Stimulated activated naive CD8-positive, alpha-beta T cell treated with anti-CD3 and anti-CD28 coated beads, Interleukin-15, Interleukin-2, amounts not matched to agents 100 U/mL and 50 U/mL, for 24 hours (primary cell): ENCODE measurements around the gene CHD6.

Experiments used
- ATAC-seq: fragments of 150-1000 bp; cut with Tn5 transposase; one replicate; pipeline ENCODE4 v1.10.0; 2021
- DNase-seq: peaks from one replicate; pipeline ENCODE4 v3.0.0; 2021

CHD6 gene

DNA sequence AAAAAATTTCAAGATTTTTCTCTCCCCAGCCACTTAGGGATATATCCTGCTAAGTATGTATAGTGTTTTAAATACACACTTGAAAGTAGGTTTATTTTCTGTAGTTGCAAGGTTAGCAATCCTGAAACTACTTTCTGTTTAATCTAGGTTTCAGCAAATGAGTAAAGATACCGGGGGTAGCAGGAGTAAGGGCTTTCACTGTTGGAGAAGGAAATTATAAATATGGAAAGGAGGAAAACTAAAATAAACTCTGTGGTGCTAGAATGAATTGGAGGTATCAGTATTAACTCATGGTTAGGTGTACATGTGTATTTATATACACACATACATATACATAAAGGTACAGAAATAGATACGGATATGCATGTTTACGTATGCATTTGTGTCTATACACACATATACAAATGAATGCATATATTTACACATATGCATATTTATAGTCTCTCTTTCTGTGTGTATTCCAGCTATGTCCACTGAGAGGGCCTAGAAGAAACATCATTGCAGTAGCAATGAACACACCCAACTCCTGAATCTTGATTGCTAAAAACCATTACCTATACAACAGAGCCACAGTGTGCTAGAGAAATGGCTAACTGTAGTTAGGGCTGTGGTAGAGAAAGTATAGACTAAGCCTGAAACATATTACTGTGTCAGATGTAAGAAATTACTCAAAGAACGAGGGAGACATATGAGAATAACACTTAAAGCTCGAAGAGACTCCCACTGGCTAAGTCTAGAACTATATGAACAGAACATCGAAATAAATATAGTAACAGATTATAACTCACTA, 155.6 kb downstream of the CHD6 start:
- DNase-seq: no peak
- no peak for ATAC-seq

DNA sequence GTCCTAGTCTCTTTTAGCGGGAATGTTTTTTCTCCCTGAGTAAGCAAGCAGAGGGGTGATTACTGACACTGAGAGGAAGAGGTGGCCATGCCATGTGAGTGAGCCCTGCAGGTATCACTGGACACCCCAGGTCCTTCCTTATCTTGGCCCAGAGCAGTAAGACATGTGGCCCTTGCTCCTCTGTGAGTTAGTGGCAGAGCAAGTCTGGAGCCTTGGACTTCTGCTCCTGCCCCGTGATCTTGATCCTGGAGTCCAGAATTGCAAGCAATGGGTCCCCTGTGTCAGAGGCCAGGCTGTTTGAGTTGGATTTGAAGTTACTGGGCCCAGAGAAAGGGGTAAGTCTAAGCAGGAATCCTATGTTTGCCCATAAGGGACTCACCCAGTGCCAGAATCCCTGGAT, 159.4 kb downstream of the CHD6 start:
- ATAC-seq (no peak), DNase-seq (no peak)

DNA sequence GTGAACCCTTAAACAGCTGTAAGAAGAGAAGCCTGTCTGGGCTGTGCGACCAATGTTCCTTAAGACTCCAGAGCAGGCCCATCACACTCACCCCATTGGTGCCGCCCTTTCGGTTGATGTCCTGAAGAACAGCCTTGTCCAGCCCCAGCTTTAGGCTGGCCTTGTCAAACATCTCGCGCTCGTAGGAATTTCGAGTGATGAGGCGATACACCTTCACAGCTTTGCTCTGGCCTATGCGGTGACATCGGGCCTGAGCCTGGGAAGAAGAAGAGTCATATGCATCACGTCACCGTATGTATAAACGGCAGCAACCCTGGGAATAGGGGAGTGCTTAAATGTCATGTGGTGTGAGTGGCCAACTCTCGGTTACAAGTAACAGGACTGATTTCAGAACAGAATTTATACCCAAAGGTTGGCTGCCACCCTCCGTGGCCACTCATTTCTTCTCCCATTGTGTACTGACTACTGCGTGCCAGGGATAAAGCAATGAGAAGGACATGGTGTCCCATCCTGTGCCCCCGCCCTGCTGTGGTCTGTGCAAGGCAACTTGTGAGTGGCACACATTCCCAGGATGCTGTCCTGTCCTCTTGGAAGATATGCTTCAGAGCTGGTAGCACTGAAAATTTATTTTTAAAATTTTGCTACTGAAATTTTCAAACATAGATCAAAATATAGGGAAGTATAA, 160.9 kb downstream of the CHD6 start:
- DNase-seq (no peak), ATAC-seq (no peak)

DNA sequence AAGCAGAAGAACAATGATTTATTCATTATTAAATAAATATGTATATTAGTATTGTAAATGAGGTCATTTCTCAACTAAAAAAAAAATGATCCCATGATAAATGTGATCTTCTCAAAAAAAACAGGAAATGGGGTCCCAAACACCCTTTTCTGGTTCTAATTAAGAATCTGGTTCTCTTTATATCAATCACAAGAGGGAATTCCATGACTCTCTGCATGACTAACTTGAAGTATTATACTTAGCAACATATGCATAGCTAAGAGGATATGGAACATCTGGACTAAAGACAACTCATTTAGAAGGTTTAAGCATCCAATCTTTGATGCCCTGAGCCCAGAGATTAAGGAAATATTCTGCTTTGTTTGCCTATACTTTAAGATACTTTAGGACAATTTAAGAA, 161.8 kb downstream of the CHD6 start:
- ATAC-seq (no peak), DNase-seq (no peak)

DNA sequence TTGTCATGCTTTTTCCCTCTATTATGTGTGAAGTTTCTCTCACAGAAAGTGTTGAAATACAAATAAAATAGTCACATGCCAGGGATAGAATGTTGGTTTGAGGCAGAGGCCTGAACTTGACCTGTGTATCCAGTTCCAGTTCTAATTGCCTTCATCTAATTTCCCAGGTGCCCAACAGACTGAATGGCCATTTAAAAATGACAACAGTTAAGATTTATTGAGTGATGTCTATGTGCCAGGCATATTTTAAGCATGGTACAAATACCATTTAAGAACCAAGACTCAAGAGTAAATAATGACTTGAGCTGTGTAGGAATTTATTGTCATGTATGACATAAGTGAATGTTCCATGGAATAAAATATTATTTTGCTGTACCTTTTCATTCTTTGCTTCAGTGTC, 163.9 kb downstream of the CHD6 start:
- ATAC-seq (no peak), DNase-seq (no peak)

DNA sequence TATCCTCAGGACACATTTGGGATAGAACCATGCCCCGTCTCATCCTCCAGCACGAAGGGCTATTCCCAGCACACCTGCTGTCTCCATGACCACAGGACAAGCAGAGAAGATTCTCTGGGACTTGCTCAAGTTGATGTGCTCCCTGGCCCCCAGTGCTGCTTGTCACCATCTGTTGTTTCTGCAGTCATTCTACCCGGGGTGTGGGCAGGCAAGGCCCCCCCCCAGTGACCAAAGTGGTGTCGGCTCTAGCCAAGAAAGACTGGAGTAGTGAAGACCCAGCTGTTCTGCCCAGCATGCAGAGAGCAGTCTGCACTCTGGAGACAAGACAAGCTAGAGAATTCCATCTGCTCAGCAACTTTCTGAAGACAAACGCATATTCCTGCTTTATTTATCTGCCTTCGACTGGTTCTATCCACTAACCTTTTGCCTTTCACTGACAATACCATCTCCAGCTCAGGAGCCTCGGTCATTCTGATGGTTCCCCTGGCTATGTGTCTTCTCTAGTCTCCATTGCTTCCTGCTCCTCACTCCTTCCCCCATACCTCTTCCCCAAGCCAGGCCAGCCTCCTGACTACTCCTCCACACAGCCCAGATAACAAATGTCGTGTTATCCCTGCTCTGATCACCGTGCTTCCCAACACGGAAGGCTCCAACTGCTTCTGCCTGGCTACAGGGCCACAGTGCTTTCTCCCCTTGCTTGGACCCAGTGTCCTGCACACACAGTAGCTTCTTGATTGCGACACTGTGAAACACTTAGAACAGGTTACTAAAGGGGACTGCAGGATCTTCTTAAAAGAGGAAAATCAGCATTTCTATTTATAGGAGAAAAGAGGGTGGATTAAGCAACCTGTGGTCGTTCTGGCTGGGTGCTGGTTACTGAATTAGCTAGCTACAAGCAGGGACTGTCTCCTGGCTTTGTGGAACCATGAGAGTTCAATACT, 164.9 kb downstream of the CHD6 start:
- no peak for ATAC-seq
- no peak for DNase-seq

DNA sequence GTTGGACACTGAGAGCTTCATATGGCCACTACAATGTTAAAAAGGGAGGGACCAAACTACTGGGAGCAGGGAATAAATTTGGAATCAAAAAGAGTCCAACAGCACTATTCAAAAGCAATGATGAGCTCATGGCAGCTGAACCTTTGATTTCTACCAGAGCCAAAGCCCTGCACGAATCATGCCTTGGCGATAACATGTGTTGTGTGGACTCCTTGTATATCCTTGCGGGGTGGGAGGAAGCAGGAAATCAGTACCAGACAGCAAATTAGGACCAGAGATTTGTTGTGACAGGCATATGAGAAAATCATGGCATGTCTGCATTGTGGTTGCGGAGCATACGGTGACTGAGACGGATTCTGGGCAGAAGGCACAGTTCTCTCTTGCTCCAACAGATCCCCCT, 166.0 kb downstream of the CHD6 start:
- ATAC-seq: no peak
- no peak for DNase-seq

DNA sequence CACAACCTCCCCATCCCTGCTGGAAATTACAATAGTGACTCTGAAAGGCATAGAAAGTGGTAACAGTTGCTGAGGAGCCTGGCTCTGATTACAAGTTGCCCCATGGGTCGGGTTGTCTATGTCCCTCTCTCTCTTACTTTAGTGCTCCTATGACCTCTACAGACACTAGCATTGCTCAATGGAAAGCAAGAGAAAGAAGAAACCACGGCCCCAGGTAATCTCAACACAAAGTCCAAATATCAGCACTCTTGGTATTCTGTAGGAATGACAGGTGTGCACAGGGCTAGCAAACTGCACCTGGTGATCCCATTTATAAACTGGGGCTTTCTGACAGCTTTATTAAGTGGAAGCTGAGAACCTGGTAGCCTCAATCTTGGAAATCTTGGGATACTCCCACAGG, 171.2 kb downstream of the CHD6 start:
- ATAC-seq (no peak), DNase-seq (no peak)

DNA sequence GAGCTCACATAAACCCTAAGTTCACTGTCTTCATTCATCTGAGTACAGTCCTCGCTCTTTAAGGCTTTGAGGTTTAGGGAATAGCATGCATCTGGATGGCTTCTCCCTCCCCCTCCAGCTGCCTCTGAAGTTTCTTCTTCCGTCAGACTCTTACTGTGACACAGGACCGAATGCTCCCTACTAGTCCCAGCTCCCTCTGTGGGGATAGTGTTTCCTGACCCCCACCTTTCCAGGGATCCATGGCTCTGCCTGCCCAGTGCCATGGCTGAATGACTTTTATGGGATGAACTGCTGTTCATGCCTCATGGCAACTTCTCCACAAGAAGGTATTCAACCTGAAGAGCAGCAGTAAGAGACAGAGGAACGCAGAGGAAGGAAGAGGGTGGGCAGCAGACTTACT, 171.7 kb downstream of the CHD6 start:
- DNase-seq (no peak), ATAC-seq (no peak)

DNA sequence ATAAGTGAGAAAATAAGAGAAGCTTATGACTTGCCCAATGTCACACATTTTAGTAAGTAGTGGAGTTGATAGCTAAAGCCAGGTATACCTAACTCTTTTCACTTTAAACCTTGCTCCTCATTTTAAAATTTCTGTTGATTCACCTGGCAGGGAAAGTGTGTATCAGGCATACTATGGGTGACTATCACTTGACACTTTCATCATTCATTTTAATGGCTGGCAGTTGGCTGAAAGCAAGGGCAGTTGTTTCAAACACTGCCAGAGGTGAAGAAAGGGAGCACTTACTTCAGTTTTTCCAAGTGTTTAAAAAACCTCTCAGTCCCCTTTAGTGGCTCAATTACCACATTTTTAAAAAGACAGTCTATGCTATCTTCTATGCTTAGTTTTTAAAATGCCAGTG, 173.4 kb downstream of the CHD6 start:
- no peak for DNase-seq
- no peak for ATAC-seq

DNA sequence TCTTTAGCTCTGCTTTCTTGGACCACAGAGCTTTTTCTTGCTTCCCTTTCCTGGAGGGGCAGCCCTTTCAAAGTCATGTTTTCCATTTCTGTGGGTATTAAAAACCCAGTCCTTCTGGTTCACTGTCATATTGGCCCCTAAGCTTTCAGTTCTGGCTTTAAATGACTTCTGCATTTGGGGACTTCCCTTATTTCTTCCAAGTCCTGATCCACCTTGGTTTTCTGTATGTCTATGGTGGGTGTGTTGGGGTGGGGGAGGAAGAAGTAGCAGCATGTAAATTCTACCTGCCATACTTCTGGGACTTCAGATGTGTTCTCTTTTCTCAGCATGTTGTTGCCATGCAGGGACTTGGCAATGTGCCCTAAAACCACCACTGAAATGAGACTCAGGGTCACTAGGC, 174.5 kb downstream of the CHD6 start:
- DNase-seq (no peak), ATAC-seq (peak; percentile 49)

DNA sequence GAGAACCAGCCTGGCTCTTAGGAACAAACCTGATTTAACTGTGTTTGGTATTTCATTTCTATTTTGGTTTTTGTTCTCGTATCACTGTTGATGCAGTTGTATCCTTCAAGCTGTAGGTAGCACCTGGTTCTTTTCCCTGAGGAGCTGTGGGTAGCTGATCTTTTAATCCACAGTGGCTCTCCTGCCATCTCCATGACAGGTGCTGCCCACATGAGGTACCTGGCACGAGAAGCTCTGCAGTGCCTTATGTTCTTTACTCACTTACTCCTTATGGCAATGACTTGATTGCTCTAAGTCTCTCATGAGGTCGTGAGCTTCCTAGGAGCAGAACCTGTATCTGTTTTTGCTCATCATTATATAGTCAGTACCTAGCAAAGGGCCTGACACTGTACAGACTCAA, 177.3 kb downstream of the CHD6 start:
- DNase-seq: no peak
- ATAC-seq: no peak

DNA sequence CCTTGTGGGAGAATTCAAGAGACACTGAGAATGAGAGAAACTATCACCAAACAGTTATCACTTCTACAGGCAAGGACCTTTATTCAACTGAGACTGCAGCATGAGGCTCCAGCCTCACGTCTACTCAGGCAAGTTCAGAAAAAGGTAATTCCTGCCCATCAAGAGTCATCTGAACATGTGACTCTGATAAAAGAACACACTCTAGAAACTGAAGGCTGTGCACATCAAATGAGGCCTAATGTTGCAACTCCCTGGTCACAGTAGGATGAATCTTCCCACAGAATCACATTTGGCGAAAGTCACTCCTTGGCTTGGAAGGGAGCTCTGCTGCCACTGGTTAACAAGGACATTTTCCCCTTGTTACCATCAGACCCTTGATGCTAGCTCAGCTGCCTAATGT, 180.3 kb downstream of the CHD6 start:
- ATAC-seq: no peak
- no peak for DNase-seq

DNA sequence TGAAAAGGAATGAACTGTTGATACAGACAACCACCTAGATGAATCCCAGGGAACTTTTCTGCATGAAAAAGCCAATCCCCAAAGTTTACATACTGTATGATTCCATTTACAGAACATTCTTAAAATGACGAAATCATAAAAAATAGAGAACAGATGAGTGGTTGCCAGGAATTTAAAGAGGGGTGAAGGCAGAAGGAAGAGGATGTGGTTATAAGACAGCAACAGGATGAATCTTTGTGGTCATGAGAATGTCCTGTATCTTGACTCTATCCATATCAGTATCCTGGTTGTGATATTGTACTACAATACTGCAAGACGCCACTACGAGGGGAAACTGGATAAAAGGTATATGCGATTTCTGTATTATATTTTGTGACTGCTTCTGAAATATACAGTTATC, 181.5 kb downstream of the CHD6 start:
- ATAC-seq (no peak), DNase-seq (no peak)

DNA sequence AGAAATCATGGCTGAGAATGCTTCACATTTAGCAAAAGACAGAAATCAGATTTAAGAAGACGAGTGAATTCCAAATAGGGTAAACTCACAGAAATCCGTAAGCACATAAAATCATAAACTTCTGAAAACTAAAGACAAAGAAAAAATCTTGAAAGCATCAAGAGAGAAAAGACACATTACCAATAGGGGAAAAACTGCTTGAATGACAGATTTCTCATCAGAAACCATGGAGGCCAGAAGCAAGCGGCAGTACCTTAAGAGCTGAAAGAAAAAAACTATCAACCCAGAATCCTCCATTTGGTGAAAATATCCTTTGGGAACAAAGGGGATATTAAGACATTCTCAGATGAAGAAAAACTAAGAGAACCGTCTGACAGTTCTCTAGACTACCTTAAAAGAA, 185.0 kb downstream of the CHD6 start:
- ATAC-seq (no peak), DNase-seq (no peak)

DNA sequence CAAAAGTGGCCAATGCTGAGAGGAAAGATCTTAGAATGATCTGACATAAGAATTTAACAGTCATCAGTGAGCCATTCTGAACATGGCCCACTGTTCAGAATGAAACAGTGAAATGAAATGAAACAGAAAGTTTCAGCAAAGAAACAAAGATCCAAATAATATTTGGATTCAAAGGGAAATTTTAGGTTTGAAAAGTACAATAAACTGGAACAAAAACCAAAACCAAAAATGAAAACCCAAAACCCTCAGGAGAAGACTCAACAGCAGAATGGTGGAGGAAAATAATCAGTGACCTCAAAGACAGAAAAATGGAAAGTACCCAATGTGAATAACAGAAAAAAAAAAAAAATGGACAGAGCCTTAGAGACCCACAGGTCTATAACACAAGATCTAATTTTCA, 185.4 kb downstream of the CHD6 start:
- peak; percentile 62 for ATAC-seq

DNA sequence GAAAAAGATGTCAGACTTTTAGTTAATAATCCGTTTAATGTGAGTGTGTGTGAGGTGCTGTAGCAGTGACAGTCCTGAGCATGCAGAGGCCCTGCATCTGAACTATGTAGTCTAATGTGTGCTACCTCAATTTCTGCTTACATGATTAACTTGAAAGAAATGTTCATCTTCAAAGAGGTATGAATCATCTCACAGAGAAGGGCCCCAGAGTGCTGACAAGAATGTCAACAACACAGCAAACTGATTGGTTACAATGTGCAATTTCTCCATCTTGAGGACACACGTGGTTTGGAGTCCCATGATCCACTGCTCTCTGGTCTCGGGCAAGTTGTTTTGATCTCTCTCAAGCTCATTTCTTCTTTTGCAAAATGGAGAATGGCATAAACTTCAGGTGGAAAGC, 189.9 kb downstream of the CHD6 start:
- ATAC-seq (peak; percentile 74), DNase-seq (peak; percentile 7)

More for the DNA sequence above, 185.4 kb downstream of the CHD6 start:
- DNase-seq: no peak

DNA sequence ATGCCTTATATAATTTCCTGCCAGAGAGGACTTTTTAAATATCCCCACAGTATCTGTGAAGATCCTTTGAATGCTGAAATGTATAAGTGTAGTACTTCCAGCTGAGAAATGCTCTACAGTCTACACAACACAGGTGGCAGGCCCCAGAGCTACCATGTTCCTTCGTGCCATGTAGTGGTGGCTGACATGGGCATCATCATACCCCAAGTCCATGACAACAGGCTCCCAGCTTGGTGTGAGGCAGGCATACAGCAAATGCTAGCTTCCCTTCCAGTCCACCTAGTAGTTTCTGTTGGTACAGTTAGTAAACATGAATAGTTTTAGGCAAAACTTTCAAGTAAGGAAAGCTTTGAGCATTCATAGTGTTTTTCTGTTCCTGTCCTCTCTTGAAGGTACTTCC, 190.3 kb downstream of the CHD6 start:
- DNase-seq: no peak
- ATAC-seq: no peak

DNA sequence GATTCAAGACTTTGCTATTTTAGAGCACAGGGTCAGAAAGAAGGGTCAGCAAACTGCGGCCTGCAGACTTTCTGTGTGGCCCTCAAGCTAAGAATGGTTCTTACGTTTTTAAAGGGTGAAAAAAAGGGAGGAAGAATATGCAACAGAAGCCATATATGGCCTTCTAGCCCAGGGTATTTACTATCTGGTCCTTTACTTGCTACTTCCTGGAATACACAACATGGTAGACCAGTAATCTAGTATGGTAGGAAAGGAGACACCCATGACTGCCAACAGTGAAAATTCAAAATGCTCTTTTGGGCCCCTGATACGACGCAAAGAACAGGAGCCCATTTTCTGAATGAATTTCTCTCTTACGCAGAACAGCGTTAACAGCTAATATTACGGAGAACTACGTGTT, 191.2 kb downstream of the CHD6 start:
- DNase-seq (no peak), ATAC-seq (no peak)

DNA sequence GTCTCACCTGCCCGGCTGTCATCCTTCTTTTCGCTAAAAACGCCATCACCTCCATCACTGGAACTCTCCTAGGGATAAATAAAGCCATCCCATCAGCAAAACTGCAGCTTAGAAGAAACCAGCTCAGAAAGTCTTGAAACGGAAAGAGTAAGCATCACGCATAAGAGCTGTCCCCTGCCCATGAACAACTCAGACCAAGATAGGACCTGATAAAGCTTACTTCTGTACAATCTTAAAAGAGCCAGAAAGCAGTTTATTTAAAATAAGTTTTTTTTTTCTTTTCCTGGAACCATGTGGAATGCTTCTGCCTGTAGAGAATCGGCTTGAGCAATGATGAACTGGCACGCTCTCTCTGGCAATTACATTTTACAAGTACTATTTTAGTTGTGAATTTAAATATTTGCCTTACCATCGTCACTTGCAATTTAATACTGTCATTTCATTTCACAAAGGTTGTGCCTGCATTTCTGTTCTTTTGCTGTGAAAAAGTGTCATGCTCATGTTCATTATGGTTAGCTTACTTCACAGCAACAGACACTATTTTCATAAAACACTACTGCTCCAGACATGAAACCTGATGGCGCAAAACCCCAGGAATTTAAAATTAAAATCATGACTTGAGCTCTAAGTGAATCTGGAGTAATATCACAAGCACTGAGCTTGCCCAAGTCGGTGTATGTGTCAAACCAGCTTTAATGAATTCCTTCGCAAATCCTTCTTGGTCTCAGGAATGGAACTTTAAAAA, 191.9 kb downstream of the CHD6 start:
- ATAC-seq (no peak), DNase-seq (no peak)

DNA sequence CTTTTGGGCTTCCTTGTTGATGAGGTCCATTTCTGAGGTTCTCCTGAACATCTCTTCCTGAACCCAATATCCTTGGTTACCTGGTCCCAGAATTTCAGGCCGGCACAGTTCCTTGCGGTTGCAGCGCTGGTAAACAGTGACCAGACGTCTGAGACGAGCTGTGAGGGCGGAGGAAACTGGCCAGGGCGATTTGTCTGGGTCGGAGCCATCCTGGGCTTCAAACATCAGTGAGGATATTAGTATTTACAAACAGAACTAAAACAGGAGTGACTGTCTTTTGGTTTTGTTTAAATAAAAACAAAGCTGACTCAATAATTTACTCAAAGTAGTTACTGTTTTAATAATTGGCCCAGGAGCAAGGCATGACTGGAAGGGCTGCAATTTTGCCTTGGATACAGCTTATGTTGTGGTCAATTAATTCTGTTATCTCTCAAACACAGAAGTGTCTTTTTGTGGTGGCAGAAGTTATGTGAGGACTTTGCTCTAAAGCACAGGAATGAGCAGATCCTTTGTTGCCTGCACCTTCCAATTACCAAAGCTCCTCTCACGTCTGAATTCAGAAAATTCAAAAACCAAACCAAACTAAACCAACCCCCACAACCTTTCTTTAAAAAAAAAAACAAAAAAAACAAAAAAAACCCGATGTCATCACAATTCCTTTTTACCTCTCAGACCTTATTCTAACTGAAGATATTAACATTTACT, 192.8 kb downstream of the CHD6 start:
- DNase-seq (no peak), ATAC-seq (no peak)

DNA sequence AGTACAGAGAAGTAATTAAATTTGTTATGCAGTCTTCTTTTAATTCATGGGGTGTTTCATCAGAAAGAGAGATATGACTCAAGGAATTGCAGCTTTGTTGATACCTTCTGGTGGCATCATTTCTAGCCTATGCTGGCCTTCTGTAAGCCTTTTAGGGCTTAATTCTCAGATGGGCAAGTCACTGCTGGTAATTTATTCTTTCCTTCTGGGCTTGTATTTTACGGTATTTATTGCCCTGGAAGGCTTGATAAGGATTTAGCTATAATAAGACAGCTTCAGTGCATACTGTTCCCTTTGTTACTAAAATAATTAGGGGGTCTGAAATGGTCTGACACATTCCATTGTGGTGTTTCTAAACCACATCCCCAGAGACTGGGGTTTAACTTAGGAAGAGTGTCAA, 193.6 kb downstream of the CHD6 start:
- DNase-seq (no peak), ATAC-seq (no peak)
